ENCODE measurements around the gene SPECC1. TPM values are rescaled to one million over a fixed set of nuclear protein-coding genes. Genes with fewer than 3 reads are reported as not detected.

Gene SPECC1
- total RNA-seq, 1 experiment from 2014 or later: 46.4 TPM

- BruUV-seq (replicated peaks): no TSS peak
- POLR2A ChIA-PET (ENCODE audit: unreplicated experiment): no interaction called here
- CTCF ChIA-PET: interaction anchor here (0.6 kb wide), 1 partner anchor 143 kb away, joined by 3 read pairs; no protein-coding TSS in a partner anchor
Measured at GRCh38 chr17:20205609-20206008, 196.4 kb downstream of the SPECC1 start.

GRCh38 chr17:20206068-20206467 is 196.9 kb downstream of the SPECC1 start:
- Histone ChIP-seq H3K9me3 (ENCODE audit: low read length) (no peaks in the 10 kb centered on the region), H3K27me3 (ENCODE audit: low read length) (no peaks in the 10 kb centered on the region), H3K4me2 (ENCODE audit: low read length) (peak overlapping the region; percentile 53), H3K4me3 (ENCODE audit: low read length) (no peak overlapping the region), H3K27ac (ENCODE audit: low read length) (no peak overlapping the region), H4K20me1 (ENCODE audit: low read length) (peaks cover 48% of the 10 kb centered on the region), H3K4me1 (ENCODE audit: insufficient read depth, low read length) (peaks cover 45% of the 10 kb centered on the region), H3K36me3 (ENCODE audit: low read depth, low read length) (peaks cover 8% of the 10 kb centered on the region), H3K9ac (ENCODE audit: low read length) (no peak overlapping the region), H3F3A (ENCODE audit: low read length, unreplicated experiment) (peaks cover 6% of the 10 kb centered on the region), H3K79me2 (ENCODE audit: low read length) (peaks cover 49% of the 10 kb centered on the region), H3K9me2 (replicated peaks; ENCODE audit: low read length) (no peaks in the 10 kb centered on the region), H2AFZ (ENCODE audit: low read length) (no peak overlapping the region)
- ChIA-PET POLR2A (ENCODE audit: unreplicated experiment) (no interaction called here), CTCF (interaction anchor here (0.6 kb wide), 1 partner anchor 143 kb away, joined by 3 read pairs; no protein-coding TSS in a partner anchor)
- DNase-seq (peak; percentile 20), ATAC-seq (no peak)
- BruUV-seq (replicated peaks): no TSS peak
- intact Hi-C loops (cut with micrococcal nuclease): no loop called here
- TF ChIP-seq EZH2 (IDR thresholded peaks at IDR 0.05; ENCODE audit: low read length, unreplicated experiment) (no peak), CTCF (conservative IDR thresholded peaks at IDR 0.05; ENCODE audit: low read depth, low read length) (no peak), EZH2phosphoT487 (IDR thresholded peaks at IDR 0.05; ENCODE audit: borderline replicate concordance, low read length) (no peak)

More at GRCh38 chr17:20205609-20206008, 196.4 kb downstream of the SPECC1 start:
- Histone ChIP-seq H3K9me3 (ENCODE audit: low read length) (no peaks in the 10 kb centered on the region), H3K79me2 (ENCODE audit: low read length) (peaks cover 53% of the 10 kb centered on the region), H3K36me3 (ENCODE audit: low read depth, low read length) (peaks cover 8% of the 10 kb centered on the region), H3K4me3 (ENCODE audit: low read length) (no peak overlapping the region), H3K27ac (ENCODE audit: low read length) (no peak overlapping the region), H3F3A (ENCODE audit: low read length, unreplicated experiment) (peaks cover 6% of the 10 kb centered on the region), H3K27me3 (ENCODE audit: low read length) (no peaks in the 10 kb centered on the region), H3K4me1 (ENCODE audit: insufficient read depth, low read length) (peaks cover 45% of the 10 kb centered on the region), H4K20me1 (ENCODE audit: low read length) (peaks cover 49% of the 10 kb centered on the region), H3K9me2 (replicated peaks; ENCODE audit: low read length) (no peaks in the 10 kb centered on the region), H3K9ac (ENCODE audit: low read length) (no peak overlapping the region), H3K4me2 (ENCODE audit: low read length) (peak overlapping the region; percentile 53), H2AFZ (ENCODE audit: low read length) (no peak overlapping the region)
- ATAC-seq: no peak
- no peak for DNase-seq
- no peak for TF ChIP-seq EZH2phosphoT487 (IDR thresholded peaks at IDR 0.05; ENCODE audit: borderline replicate concordance, low read length)
- no peak for TF ChIP-seq CTCF (conservative IDR thresholded peaks at IDR 0.05; ENCODE audit: low read depth, low read length)
- no peak for TF ChIP-seq EZH2 (IDR thresholded peaks at IDR 0.05; ENCODE audit: low read length, unreplicated experiment)
- intact Hi-C loops (cut with micrococcal nuclease): no loop called here

GRCh38 chr17:20206591-20206990 is 197.4 kb downstream of the SPECC1 start:
- H3K4me2 ChIP-seq (ENCODE audit: low read length): peak overlapping the region; percentile 53; the same call in 1 of the 2 replicates
- H3K9ac ChIP-seq (ENCODE audit: low read length): no peak overlapping the region
- no peak overlapping the region for H3K27ac ChIP-seq (ENCODE audit: low read length)
- H3K4me1 ChIP-seq (ENCODE audit: insufficient read depth, low read length): peaks cover 42% of the 10 kb centered on the region
- TF ChIP-seq EZH2 (IDR thresholded peaks at IDR 0.05; ENCODE audit: low read length, unreplicated experiment): no peak
- no peak for TF ChIP-seq EZH2phosphoT487 (IDR thresholded peaks at IDR 0.05; ENCODE audit: borderline replicate concordance, low read length)
- TF ChIP-seq CTCF (conservative IDR thresholded peaks at IDR 0.05; ENCODE audit: low read depth, low read length): no peak
- no peaks in the 10 kb centered on the region for H3K27me3 ChIP-seq (ENCODE audit: low read length)
- H3K36me3 ChIP-seq (ENCODE audit: low read depth, low read length): peaks cover 8% of the 10 kb centered on the region
- no peaks in the 10 kb centered on the region for H3K9me3 ChIP-seq (ENCODE audit: low read length)
- no peaks in the 10 kb centered on the region for H3K9me2 ChIP-seq (replicated peaks; ENCODE audit: low read length)
- ATAC-seq (peak; percentile 64), DNase-seq (peak; percentile 91)
- H3K4me3 ChIP-seq (ENCODE audit: low read length): no peak overlapping the region
- H3F3A ChIP-seq (ENCODE audit: low read length, unreplicated experiment): peaks cover 6% of the 10 kb centered on the region
- peaks cover 44% of the 10 kb centered on the region for H3K79me2 ChIP-seq (ENCODE audit: low read length)
- H2AFZ ChIP-seq (ENCODE audit: low read length): no peak overlapping the region
- CTCF ChIA-PET: no interaction called here
- POLR2A ChIA-PET (ENCODE audit: unreplicated experiment): no interaction called here
- intact Hi-C loops (cut with micrococcal nuclease): no loop called here
- peaks cover 43% of the 10 kb centered on the region for H4K20me1 ChIP-seq (ENCODE audit: low read length)
- no TSS peak for BruUV-seq (replicated peaks)

Data from PC-3 (cell line).